Upper lobe of left lung (tissue), 6 donors: ENCODE measurements around the gene PPL. TPM values are rescaled to one million over a fixed set of nuclear protein-coding genes. Genes with fewer than 3 reads are reported as not detected.

Experiments
- ATAC-seq, 2 donors: fragments of 200-7000 bp; cut with Tn5 transposase; one replicate each; pipeline ENCODE4 v1.9.1; 2022; ENCODE audit warnings: mild to moderate bottlenecking in 2 of 2, moderate library complexity in 2 of 2; ENCODE audit not compliant: low FRiP score in 2 of 2
- DNase-seq, 2 donors: peaks; one replicate each; pipeline ENCODE4 v3.0.0-alpha.2; 2019 to 2020
- H3K27ac ChIP-seq, 4 donors: fragments of 200-600 bp; sonication (generic); one replicate each; pipeline ENCODE4 v1.5.1; 2016 to 2019
- H3K27me3 ChIP-seq, 4 donors: fragments of 200-600 bp; sonication (generic); one replicate each; pipeline ENCODE4 v1.5.1; 2017 to 2019
- H3K36me3 ChIP-seq, 4 donors: fragments of 200-600 bp; sonication (generic); one replicate each; pipeline ENCODE4 v1.5.1; 2016 to 2019
- H3K4me1 ChIP-seq, 4 donors: fragments of 200-600 bp; sonication (generic); one replicate each; pipeline ENCODE4 v1.5.1; 2018 to 2019
- H3K4me3 ChIP-seq, 4 donors: fragments of 200-600 bp; sonication (generic); one replicate each; pipeline ENCODE4 v1.5.1; 2017 to 2019; ENCODE audit warnings: mild to moderate bottlenecking in 2 of 4, moderate library complexity in 1 of 4
- H3K9me3 ChIP-seq, 4 donors: fragments of 200-600 bp; sonication (generic); one replicate each; pipeline ENCODE4 v1.5.1; 2018 to 2019
- EP300 ChIP-seq, 4 donors: sonication (generic); formaldehyde crosslinking; IDR thresholded peaks; one replicate each; pipeline ENCODE4 v1.5.1; 2017; ENCODE audit warnings: antibody characterized with exemption in 4 of 4, control low read depth in 2 of 4
- POLR2A ChIP-seq, 4 donors: fragments of 450-650 bp; IDR thresholded peaks; one replicate each; pipeline ENCODE4 v1.5.1; 2016 to 2017; ENCODE audit warnings: antibody characterized with exemption in 4 of 4, mild to moderate bottlenecking in 2 of 4
- POLR2AphosphoS5 ChIP-seq, 2 donors: sonication (generic); formaldehyde crosslinking; IDR thresholded peaks; one replicate each; pipeline ENCODE4 v1.5.1; 2017; ENCODE audit warnings: antibody characterized with exemption in 2 of 2
- WGBS, 2 donors: methylation state at CpG; one replicate each; pipeline ENCODE4 v1.1.5; 2017 to 2018; 5-methylcytosine and 5-hydroxymethylcytosine counted together
- total RNA-seq, 6 donors: library from RNA; depleted of rRNA in 4 of 6; stranded (reverse); fragments of >200 nt in 4 of 6; gene quantifications; one replicate each; pipeline versions ENCODE4 v1.1.0 to v1.2.1, GENCODE V29; 2016 to 2021
- TF ChIP-seq, protein P1 (sequence below), 6 experiments: fragments of 450-650 bp in 4 of 6; fragments of 200-600 bp in 2 of 6; sonication (generic) in 2 of 6; IDR thresholded peaks; one replicate each; pipeline ENCODE4 v1.5.1; 2016 to 2019; ENCODE audit warnings: antibody characterized with exemption in 6 of 6
- donor health status: DM: no; HTN: no; CAD: no; lungs with moderate emphysema.
- donor health status: DM: no; HTN: yes; CAD: no; lungs with severe emphysema.

Gene PPL
- total RNA-seq, 6 donors from 2014 or later = 72.7 to 156 (median 132) TPM

DNA sequence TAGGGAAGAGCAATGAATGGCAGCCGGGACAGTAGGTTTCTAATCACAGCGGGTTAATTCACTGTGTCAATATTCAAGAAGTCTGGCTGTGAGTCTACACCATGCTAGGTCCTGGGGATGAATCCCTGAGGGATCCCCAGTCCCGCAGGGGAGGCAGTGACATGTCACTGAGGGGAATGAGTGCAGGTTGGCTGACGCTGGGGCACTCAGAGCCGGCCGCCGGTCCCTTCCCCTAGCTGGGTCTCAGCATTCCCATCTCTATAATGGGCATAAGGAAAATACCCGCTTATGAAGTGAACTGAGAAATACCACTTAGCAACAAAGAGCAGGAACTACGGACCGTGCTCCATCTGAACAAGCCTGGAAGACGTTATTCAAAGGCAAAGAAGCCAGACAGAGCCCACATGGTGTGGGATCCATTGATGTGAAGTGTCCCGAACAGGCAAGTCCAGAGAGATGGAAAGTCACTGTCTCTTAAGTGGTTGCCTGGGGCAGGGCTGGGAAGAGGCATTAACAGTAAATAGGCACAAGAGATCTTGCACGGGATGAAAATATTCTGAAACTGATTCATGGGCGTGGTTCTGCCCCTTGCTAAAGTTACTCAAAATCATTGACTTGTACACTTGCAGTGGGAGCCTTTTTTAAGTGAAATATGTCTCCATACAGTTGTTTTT lies 31.9 kb downstream of the PPL start:
- ATAC-seq (no peak), DNase-seq (no peak)
- Histone ChIP-seq H3K36me3 (peaks cover 0 to 19% (median 4%) of the 10 kb centered on the region in 4 donors), H3K27me3 (no peaks in the 10 kb centered on the region), H3K4me1 (peaks cover 0 to 7% (median 0%) of the 10 kb centered on the region in 4 donors), H3K9me3 (no peaks in the 10 kb centered on the region), H3K4me3 (no peak overlapping the region), H3K27ac (no peak overlapping the region)
- TF ChIP-seq, protein P1, sequence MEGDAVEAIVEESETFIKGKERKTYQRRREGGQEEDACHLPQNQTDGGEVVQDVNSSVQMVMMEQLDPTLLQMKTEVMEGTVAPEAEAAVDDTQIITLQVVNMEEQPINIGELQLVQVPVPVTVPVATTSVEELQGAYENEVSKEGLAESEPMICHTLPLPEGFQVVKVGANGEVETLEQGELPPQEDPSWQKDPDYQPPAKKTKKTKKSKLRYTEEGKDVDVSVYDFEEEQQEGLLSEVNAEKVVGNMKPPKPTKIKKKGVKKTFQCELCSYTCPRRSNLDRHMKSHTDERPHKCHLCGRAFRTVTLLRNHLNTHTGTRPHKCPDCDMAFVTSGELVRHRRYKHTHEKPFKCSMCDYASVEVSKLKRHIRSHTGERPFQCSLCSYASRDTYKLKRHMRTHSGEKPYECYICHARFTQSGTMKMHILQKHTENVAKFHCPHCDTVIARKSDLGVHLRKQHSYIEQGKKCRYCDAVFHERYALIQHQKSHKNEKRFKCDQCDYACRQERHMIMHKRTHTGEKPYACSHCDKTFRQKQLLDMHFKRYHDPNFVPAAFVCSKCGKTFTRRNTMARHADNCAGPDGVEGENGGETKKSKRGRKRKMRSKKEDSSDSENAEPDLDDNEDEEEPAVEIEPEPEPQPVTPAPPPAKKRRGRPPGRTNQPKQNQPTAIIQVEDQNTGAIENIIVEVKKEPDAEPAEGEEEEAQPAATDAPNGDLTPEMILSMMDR (IDR thresholded peaks at IDR 0.05) = no peak
- TF ChIP-seq EP300 (IDR thresholded peaks at IDR 0.05) (no peak), POLR2A (IDR thresholded peaks at IDR 0.05) (no peak), POLR2AphosphoS5 (IDR thresholded peaks at IDR 0.05) (no peak)
- 84 to 90% methylated on average over 13 of the region's 14 CpGs for WGBS, 2 donors

DNA sequence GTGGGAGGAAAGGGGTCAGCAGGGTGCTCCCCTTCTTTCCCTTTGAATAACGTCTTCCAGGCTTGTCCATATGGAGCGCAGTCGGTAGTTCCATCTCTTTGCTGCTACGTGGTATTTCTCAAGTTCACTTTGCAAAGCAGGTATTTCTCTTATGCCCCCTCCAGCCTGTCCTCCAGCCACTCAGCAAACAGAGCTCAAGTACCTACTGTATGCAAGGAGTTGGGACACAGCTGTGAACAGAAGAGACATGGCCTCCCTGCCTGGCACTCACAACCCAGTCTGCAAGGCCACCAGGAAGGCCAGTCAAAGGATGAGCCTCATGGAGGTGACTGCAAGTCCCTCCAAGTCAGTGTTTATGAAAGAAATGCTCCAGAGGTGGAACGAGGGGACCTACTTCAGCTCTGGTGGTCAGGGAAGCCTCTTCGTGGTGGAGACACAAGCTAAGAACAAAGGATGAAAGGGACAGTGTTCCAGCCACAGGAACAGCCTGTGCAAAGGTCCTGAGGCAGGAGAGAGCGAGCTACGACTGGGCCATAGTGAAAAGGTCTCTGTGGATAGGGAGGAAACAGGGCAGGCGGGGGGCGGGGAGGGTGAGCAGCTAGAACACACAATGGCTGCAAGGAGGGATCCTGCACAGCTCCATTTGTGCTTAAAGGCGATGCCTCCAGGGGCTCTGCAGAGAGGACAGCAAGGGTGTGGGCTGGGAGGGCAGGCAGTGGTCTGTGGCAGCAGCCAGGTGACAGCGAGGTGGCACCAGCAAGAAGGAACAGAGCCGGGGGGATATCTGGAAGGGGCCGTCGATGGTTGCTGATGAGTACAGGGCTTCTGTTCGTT lies 32.6 kb downstream of the PPL start:
- DNase-seq (peak in 1 of 2 donors; percentile 59), ATAC-seq (peak; percentile 45 to 56)
- Histone ChIP-seq H3K4me1 (peaks cover 0 to 7% (median 0%) of the 10 kb centered on the region in 4 donors), H3K9me3 (no peaks in the 10 kb centered on the region), H3K27me3 (no peaks in the 10 kb centered on the region), H3K4me3 (no peak overlapping the region), H3K36me3 (peaks cover 0 to 23% (median 6%) of the 10 kb centered on the region in 4 donors), H3K27ac (no peak overlapping the region)
- WGBS, 2 donors = 68 to 79% methylated on average over 16 of the region's 16 CpGs
- TF ChIP-seq POLR2A (IDR thresholded peaks at IDR 0.05) = no peak
- no peak for TF ChIP-seq POLR2AphosphoS5 (IDR thresholded peaks at IDR 0.05)
- TF ChIP-seq, protein P1 (IDR thresholded peaks at IDR 0.05) = no peak
- TF ChIP-seq EP300 (IDR thresholded peaks at IDR 0.05) = no peak

- peaks cover 0 to 7% (median 0%) of the 10 kb centered on the region in 4 donors for H3K4me1 ChIP-seq
- ATAC-seq (no peak), DNase-seq (no peak)
- no peaks in the 10 kb centered on the region for H3K27me3 ChIP-seq
- no peak for TF ChIP-seq POLR2A (IDR thresholded peaks at IDR 0.05)
- TF ChIP-seq, protein P1 (IDR thresholded peaks at IDR 0.05) = no peak
- no peak for TF ChIP-seq EP300 (IDR thresholded peaks at IDR 0.05)
- TF ChIP-seq POLR2AphosphoS5 (IDR thresholded peaks at IDR 0.05) = no peak
- peaks cover 5 to 38% (median 20%) of the 10 kb centered on the region in 4 donors for H3K36me3 ChIP-seq
- H3K4me3 ChIP-seq = no peak overlapping the region
- no peak overlapping the region for H3K27ac ChIP-seq
- 78 to 89% methylated on average over 10 to 13 of the region's 13 CpGs for WGBS, 2 donors
- H3K9me3 ChIP-seq = no peaks in the 10 kb centered on the region
These were observed 34.9 kb downstream of the PPL start for GRCh38 chr16:4902038-4902437.

DNA sequence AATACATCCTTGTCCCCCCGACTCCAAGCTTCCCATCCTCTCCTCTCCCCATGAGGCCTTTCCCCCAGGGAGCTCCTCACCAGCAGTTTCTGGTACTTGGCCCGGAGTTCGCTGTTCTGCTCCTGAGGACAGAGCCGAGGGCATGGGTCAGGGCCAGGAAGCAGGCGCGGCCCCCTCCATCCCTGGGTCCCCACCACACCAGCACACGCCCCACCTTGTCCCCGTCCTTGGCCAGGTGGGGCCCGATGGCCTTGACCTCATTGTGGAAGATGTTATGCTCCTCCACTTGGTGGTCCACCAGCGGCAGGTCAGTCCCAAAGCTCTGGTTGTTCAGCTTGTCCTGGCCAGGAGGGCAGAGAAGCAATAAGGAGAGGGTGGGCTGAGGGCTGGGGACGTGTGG lies 36.2 kb downstream of the PPL start:
- TF ChIP-seq EP300 (IDR thresholded peaks at IDR 0.05) = no peak
- TF ChIP-seq POLR2A (IDR thresholded peaks at IDR 0.05) = no peak
- no peak for TF ChIP-seq POLR2AphosphoS5 (IDR thresholded peaks at IDR 0.05)
- TF ChIP-seq, protein P1 (IDR thresholded peaks at IDR 0.05) = no peak
- Histone ChIP-seq H3K4me3 (no peak overlapping the region), H3K27me3 (no peaks in the 10 kb centered on the region), H3K36me3 (peaks cover 5 to 45% (median 20%) of the 10 kb centered on the region in 4 donors), H3K9me3 (no peaks in the 10 kb centered on the region), H3K27ac (no peak overlapping the region), H3K4me1 (peaks cover 0 to 7% (median 0%) of the 10 kb centered on the region in 4 donors)
- no peak for DNase-seq
- WGBS, 2 donors = 89 to 92% methylated on average over 10 to 11 of the region's 11 CpGs
- ATAC-seq = no peak
